AG04450 (cell line): ENCODE results near the gene POLR3A. TPM values are rescaled to one million over a fixed set of nuclear protein-coding genes. Genes with fewer than 3 reads are reported as not detected.

Experiments used
- CTCF ChIA-PET: fragments of 300-600, 350-600 bp; formaldehyde crosslinking; extraction: SDS; loops from one replicate; lab custom pipeline; 2022; ENCODE audit warnings: antibody characterized with exemption, inconsistent platforms; lab: Charles Lee
- POLR2A ChIA-PET: fragments of 350-600 bp; formaldehyde crosslinking; extraction: SDS; loops from one replicate; lab custom pipeline; 2021; ENCODE audit warnings: antibody characterized with exemption, inconsistent platforms; lab: Yijun Ruan, JAX
- DNase-seq: peaks from one replicate; pipeline ENCODE4 v3.0.0-alpha.2; 2011; ENCODE audit warnings: low read depth, low spot score
- H3K27ac ChIP-seq: one replicate; pipeline ENCODE4 v1.5.1; 2012; ENCODE audit warnings: low read depth, low read length, control low read depth
- H3K27me3 ChIP-seq: one replicate; pipeline ENCODE4 v1.6.0; 2012; ENCODE audit warnings: low read length; ENCODE audit not compliant: control insufficient read depth, insufficient read depth
- H3K4me3 ChIP-seq: 2 replicates; pipeline ENCODE4 v1.5.1; 2011; ENCODE audit warnings: mild to moderate bottlenecking, low read depth, low read length, control low read depth
- H3K9me3 ChIP-seq: 2 replicates; pipeline ENCODE4 v1.5.1; 2012; ENCODE audit warnings: low read length; ENCODE audit not compliant: control insufficient read depth, insufficient read depth
- polyA plus RNA-seq: library from polyadenylated mRNA; depleted of rRNA; stranded (reverse); fragments of >200 nt; gene quantifications from 2 replicates; pipeline ENCODE4 v1.2.3, GENCODE V29; 2011
- TF ChIP-seq, protein P1 (sequence below): IDR thresholded peaks from 2 replicates; pipeline ENCODE4 v1.5.1; 2011; ENCODE audit warnings: low read depth, low read length, control low read depth, inconsistent platforms

POLR3A gene
- polyA plus RNA-seq, 1 experiment = 16.3 TPM

DNA sequence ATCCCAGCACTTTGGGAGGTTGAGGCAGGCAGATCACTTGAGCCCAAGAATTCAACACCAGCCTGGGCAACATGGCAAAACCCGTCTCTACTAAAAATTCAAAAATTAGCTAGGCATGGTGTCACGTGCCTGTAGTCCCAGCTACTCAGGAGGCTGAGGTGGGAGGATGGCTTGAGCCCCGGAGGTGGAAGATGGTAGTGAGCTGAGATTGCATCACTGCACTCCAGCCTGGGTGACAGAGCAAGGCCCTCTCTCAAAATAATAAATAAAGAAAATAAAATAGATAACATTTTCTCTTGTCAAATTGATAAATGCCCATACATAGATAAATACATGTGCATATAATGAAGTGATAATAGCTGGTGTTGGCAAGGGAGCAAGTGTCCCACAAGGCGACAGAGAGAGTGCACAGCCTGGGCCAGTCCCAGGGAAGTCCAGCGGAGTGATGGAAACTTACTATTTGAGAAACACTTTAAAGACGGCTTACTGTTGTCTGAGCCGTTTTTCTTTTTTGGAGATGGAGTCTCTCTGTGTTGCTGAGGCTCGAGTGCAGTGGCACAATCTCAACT lies 69.3 kb downstream of the POLR3A start:
- Histone ChIP-seq H3K27ac (no peak overlapping the region), H3K4me3 (no peak overlapping the region), H3K9me3 (peaks cover 11% of the 10 kb centered on the region), H3K27me3 (peaks cover 2% of the 10 kb centered on the region)
- no peak for DNase-seq
- CTCF ChIA-PET = no interaction called here
- POLR2A ChIA-PET = no interaction called here
- TF ChIP-seq, protein P1, sequence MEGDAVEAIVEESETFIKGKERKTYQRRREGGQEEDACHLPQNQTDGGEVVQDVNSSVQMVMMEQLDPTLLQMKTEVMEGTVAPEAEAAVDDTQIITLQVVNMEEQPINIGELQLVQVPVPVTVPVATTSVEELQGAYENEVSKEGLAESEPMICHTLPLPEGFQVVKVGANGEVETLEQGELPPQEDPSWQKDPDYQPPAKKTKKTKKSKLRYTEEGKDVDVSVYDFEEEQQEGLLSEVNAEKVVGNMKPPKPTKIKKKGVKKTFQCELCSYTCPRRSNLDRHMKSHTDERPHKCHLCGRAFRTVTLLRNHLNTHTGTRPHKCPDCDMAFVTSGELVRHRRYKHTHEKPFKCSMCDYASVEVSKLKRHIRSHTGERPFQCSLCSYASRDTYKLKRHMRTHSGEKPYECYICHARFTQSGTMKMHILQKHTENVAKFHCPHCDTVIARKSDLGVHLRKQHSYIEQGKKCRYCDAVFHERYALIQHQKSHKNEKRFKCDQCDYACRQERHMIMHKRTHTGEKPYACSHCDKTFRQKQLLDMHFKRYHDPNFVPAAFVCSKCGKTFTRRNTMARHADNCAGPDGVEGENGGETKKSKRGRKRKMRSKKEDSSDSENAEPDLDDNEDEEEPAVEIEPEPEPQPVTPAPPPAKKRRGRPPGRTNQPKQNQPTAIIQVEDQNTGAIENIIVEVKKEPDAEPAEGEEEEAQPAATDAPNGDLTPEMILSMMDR = no peak

DNA sequence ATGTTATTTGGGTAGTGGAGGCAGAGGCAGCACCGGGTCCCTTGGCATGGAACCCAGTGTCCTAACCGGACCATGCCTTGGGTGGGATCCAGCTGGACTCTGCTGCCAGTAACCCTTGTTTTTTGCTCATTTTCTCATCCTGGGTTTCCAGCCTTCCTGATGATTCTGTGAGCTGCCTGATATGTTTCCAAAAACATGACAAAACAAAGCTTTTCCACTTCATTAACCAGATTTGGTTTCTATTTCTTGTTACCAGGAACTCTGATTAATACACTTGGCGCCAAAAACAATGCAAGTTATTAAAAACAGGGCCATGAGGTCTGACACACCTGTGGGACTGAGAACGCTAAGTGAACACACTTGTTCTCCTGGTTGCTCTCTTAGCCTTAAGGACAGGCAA lies 69.9 kb downstream of the POLR3A start:
- ChIA-PET POLR2A (no interaction called here), CTCF (no interaction called here)
- TF ChIP-seq, protein P1 = no peak
- no peak overlapping the region for H3K27ac ChIP-seq
- H3K4me3 ChIP-seq = no peak overlapping the region
- peaks cover 2% of the 10 kb centered on the region for H3K27me3 ChIP-seq
- H3K9me3 ChIP-seq = peaks cover 11% of the 10 kb centered on the region
- DNase-seq = no peak

DNA sequence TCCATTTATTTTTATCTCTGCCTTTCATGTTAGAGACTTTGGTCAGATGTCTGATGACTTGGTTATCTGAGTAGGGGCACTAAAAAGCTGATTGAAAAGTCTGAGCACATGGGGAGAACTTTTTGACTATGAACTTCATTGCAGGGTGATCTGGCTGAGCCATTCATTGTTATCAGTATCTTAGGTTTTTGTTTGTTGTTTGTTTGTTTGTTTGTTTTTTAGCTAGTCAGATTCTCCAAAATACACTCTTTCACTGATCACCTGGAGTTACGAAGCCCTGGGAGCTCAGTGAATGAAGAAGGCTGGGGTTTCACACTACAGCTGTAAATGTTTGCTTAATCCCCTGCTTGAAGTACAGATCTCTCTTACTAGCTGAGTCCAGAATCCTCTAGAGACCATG lies 74.2 kb downstream of the POLR3A start:
- TF ChIP-seq, protein P1 = no peak
- no peak for DNase-seq
- no peak overlapping the region for H3K27ac ChIP-seq
- H3K4me3 ChIP-seq = no peak overlapping the region
- peaks cover 7% of the 10 kb centered on the region for H3K27me3 ChIP-seq
- H3K9me3 ChIP-seq = peaks cover 27% of the 10 kb centered on the region
- POLR2A ChIA-PET = no interaction called here
- CTCF ChIA-PET = no interaction called here

GRCh38 chr10:77949167-77949566 lies 80.1 kb downstream of the POLR3A start:
- ChIA-PET POLR2A (interaction anchor here (0.6 kb wide), 1 partner anchor 60 kb away, joined by 12 read pairs; no protein-coding TSS in a partner anchor), CTCF (interaction anchor here (1.0 kb wide), 1 partner anchor 102 kb away, joined by 4 read pairs; no protein-coding TSS in a partner anchor)
- Histone ChIP-seq H3K9me3 (peaks cover 29% of the 10 kb centered on the region), H3K4me3 (no peak overlapping the region), H3K27ac (peak overlapping the region; percentile 65), H3K27me3 (peaks cover 4% of the 10 kb centered on the region)
- DNase-seq = no peak
- TF ChIP-seq, protein P1 = no peak

DNA sequence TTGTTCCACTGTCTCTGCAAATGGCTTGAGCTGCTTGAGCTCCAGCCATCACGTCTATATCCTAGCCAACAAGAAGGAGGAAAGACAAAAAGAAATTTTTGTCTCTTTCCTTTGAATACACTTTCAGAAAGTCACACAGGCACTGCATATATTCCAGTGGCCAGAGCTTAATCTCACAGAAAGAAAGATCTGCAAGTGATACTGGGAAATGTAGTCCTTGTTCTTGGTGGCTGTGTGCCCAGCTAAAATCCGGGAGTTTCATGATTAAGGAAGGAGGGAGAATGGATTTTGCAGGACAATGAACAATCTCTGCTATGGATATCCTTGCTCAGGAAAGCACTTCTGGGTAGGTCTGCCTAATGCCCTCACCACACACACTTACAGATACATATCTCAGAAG lies 83.2 kb downstream of the POLR3A start:
- TF ChIP-seq, protein P1 = no peak
- no peak overlapping the region for H3K4me3 ChIP-seq
- ChIA-PET CTCF (no interaction called here), POLR2A (no interaction called here)
- no peaks in the 10 kb centered on the region for H3K27me3 ChIP-seq
- peaks cover 9% of the 10 kb centered on the region for H3K9me3 ChIP-seq
- no peak overlapping the region for H3K27ac ChIP-seq
- no peak for DNase-seq
